Ovary (tissue), 3 donors: Measurements from ENCODE around the gene EID3.

Source experiments
- EP300 ChIP-seq: sonication (generic); formaldehyde crosslinking; IDR thresholded peaks from one replicate; pipeline ENCODE4 v1.6.1; 2017; ENCODE audit warnings: antibody characterized with exemption
- POLR2A ChIP-seq: fragments of 450-650 bp; IDR thresholded peaks from one replicate; pipeline ENCODE4 v1.6.1; 2017; ENCODE audit warnings: antibody characterized with exemption, mild to moderate bottlenecking, moderate library complexity
- TF ChIP-seq, protein P1 (sequence below), 3 donors: fragments of 450-650 bp in 2 of 3; fragments of 200-600 bp in 1 of 3; IDR thresholded peaks; one replicate each; pipeline versions ENCODE4 v1.5.1 to v1.8.0; 2016 to 2022; ENCODE audit warnings: antibody characterized with exemption in 3 of 3, mild to moderate bottlenecking in 1 of 3
- donor health status: DM: no; HTN: no; CAD: no.

DNA sequence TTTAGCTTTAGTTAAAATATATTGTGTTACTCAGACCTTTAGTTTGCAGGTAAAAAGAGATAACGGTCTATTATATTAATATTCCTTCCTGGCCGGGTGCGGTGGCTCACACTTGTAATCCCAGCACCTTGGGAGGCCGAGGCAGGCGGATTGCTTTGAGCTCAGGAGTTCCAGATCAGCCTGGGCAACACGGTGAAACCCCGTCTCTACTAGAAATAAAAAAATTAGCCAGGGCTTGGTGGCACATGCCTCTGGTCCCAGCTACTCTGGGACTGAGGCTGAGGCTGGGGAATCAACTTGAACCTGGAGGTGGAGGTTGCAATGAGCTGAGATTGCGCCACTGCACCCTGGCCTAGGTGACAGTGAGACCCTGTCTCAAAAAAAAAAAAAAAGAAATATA, 13.2 kb upstream of the EID3 start:
- TF ChIP-seq, protein P1, sequence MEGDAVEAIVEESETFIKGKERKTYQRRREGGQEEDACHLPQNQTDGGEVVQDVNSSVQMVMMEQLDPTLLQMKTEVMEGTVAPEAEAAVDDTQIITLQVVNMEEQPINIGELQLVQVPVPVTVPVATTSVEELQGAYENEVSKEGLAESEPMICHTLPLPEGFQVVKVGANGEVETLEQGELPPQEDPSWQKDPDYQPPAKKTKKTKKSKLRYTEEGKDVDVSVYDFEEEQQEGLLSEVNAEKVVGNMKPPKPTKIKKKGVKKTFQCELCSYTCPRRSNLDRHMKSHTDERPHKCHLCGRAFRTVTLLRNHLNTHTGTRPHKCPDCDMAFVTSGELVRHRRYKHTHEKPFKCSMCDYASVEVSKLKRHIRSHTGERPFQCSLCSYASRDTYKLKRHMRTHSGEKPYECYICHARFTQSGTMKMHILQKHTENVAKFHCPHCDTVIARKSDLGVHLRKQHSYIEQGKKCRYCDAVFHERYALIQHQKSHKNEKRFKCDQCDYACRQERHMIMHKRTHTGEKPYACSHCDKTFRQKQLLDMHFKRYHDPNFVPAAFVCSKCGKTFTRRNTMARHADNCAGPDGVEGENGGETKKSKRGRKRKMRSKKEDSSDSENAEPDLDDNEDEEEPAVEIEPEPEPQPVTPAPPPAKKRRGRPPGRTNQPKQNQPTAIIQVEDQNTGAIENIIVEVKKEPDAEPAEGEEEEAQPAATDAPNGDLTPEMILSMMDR (IDR thresholded peaks at IDR 0.05) = no peak
- TF ChIP-seq POLR2A (no peak), EP300 (no peak)
